Fibroblast of villous mesenchyme (primary cell): Measurements from ENCODE around the gene CAPN13. TPM values are rescaled to one million over a fixed set of nuclear protein-coding genes. Genes with fewer than 3 reads are reported as not detected.

Source experiments
- DNase-seq: peaks from one replicate; pipeline ENCODE4 v3.0.0-alpha.2; 2010; ENCODE audit warnings: low read depth
- H3K4me3 ChIP-seq: 2 replicates; pipeline ENCODE4 v1.5.1; 2011; ENCODE audit warnings: low read depth, mild to moderate bottlenecking, low read length
- total RNA-seq: library from RNA; depleted of rRNA; stranded (reverse); fragments of >200 nt; gene quantifications from 2 replicates; pipeline ENCODE4 v1.2.3, GENCODE V29; 2012
- TF ChIP-seq, protein P1 (sequence below): IDR thresholded peaks from 2 replicates; pipeline ENCODE4 v1.5.1; 2012; ENCODE audit warnings: low read depth, mild to moderate bottlenecking, low read length; ENCODE audit not compliant: insufficient read depth

The CAPN13 gene
- total RNA-seq, 1 donor = not detected

DNA sequence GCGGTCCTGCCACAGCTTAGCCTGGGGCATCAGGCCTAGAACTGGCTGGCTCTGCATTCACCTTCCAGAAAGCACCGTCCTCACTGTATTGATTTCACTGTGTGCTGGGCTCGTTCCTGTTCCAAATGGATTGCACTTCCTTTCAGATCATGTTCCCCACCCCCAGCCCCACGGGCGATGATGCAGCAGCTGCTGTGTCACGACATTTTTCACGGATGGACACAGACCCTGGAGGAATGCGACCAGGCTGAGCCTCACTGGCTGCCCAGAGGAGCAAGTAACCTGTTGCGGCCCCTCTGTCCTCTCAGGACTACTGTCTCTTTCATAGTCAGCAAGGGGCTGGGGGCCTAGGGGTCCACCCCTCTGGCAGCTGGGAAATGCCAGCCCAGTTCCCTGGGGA, 50.3 kb downstream of the CAPN13 start:
- TF ChIP-seq, protein P1, sequence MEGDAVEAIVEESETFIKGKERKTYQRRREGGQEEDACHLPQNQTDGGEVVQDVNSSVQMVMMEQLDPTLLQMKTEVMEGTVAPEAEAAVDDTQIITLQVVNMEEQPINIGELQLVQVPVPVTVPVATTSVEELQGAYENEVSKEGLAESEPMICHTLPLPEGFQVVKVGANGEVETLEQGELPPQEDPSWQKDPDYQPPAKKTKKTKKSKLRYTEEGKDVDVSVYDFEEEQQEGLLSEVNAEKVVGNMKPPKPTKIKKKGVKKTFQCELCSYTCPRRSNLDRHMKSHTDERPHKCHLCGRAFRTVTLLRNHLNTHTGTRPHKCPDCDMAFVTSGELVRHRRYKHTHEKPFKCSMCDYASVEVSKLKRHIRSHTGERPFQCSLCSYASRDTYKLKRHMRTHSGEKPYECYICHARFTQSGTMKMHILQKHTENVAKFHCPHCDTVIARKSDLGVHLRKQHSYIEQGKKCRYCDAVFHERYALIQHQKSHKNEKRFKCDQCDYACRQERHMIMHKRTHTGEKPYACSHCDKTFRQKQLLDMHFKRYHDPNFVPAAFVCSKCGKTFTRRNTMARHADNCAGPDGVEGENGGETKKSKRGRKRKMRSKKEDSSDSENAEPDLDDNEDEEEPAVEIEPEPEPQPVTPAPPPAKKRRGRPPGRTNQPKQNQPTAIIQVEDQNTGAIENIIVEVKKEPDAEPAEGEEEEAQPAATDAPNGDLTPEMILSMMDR = no peak
- DNase-seq = no peak
- no peak overlapping the region for H3K4me3 ChIP-seq

DNA sequence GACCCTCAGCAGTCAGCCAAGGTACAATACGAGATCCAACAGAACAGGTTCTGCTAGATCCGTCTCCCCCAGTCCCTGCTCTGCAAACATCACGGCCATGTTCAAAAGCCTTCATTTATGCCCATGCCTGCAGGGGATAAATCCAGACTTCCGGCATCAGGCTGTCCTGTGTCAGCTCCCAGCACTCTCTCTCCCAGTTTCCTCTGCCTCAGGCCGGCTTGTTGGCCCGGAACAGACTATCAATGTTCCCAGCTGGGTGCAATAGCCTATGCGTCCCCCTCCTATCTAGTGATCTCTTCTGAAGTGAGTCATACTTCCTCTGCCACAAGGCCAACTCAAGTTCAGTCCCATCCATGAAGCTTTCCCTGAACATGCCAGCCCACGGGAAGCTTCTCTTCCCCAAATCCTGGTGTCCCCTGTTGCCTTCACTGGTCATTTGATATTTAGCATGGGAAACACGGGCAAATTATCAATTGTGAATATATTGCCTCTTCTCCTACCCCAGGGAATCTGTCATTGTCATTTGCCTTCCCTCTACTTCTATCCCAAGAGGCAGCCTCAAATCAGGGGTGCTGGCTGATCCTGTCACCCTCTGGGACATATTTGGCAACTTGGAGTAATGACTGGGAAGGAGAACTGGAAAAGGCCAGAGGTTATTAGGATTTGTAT, 51.1 kb downstream of the CAPN13 start:
- DNase-seq = peak; percentile 4
- TF ChIP-seq, protein P1 = no peak
- H3K4me3 ChIP-seq = no peak overlapping the region

DNA sequence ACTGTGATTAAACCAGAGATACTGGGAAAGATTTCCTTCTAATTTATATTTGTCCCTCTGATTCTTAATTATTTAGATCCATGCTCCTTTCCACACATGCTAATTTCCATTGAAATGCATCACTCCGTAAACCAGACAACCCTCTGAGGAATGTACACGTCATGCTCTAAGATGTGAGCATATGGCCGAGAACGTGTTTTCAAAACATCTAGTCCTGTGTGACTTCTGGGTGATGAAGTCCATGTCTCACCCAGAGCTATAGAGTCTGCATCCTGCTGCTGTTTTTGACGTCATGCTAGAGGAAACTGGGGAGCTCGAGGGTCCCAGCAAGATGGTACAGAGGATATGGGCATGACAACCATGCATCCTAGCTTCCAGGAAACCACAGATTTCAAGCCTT, 53.6 kb downstream of the CAPN13 start:
- H3K4me3 ChIP-seq = no peak overlapping the region
- TF ChIP-seq, protein P1 = no peak
- no peak for DNase-seq

DNA sequence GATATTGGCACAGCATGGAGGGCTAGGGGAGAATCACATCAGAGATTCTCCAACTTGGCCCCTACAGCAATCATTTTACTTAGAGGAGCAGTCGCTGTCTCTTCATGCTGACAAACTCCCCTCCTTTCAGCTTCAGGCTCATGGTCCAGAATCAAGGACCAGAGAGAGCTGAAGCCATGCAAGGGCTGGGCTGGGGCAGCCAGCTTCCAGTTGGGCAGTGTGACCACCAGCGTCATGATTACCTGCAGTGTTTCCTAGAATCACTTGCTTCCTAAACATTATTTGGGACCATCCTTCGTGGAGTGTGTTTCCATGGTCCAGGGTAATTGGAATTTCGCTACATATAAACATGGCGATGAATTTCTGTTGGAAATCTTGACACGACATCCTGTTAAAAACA, 54.4 kb downstream of the CAPN13 start:
- TF ChIP-seq, protein P1 = no peak
- DNase-seq = no peak
- no peak overlapping the region for H3K4me3 ChIP-seq

DNA sequence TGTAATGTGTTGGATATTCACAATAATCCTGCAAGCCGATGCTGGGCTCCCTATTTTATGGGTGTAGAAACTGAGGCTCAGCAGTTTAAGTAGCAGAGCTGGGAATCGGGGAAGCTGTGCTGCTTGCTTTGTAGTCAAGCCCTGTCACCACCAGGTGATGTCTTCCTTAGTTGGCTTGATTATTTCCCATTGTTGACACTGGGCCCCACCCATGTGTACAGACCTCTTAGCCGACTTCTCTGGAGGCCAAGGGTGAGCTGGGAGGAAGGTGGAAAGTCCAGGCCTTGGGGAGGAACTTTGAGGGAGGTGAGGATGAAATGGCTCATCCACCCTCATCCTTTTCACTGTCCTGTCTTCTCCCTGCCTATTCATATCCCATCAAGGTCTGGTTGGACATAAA, 60.0 kb downstream of the CAPN13 start:
- TF ChIP-seq, protein P1 = no peak
- no peak overlapping the region for H3K4me3 ChIP-seq
- no peak for DNase-seq

GRCh38 chr2:30744823-30745222, 62.4 kb downstream of the CAPN13 start:
- no peak overlapping the region for H3K4me3 ChIP-seq
- DNase-seq = no peak
- TF ChIP-seq, protein P1 = no peak

- no peak for DNase-seq
- H3K4me3 ChIP-seq = no peak overlapping the region
- TF ChIP-seq, protein P1 = no peak
These were observed 65.7 kb downstream of the CAPN13 start for GRCh38 chr2:30741576-30741975.
